Neural cell (in vitro differentiated cells): Measurements from ENCODE around the gene TNC.

ENCODE experiments used
- CTCF ChIP-seq: fragments of 450-650 bp; IDR thresholded peaks from 2 replicates; pipeline ENCODE4 v1.5.1; 2014; ENCODE audit warnings: antibody characterized with exemption, mild to moderate bottlenecking, moderate library complexity; ENCODE audit not compliant: poor library complexity, severe bottlenecking
- EP300 ChIP-seq: fragments of 450-650 bp; conservative IDR thresholded peaks from 2 replicates; pipeline ENCODE4 v1.6.1; 2014; ENCODE audit warnings: antibody characterized with exemption, mild to moderate bottlenecking, moderate library complexity; ENCODE audit not compliant: poor library complexity, severe bottlenecking
- EZH2 ChIP-seq: fragments of 200-600, 300-800 bp; shearing (Covaris generic), sonication (generic); IDR thresholded peaks from 2 replicates; pipeline ENCODE4 v1.6.1; 2014; ENCODE audit warnings: antibody characterized with exemption, low read length, borderline replicate concordance, mild to moderate bottlenecking; ENCODE audit not compliant: insufficient read depth, poor library complexity, severe bottlenecking
- MXI1 ChIP-seq: fragments of 450-650 bp; conservative IDR thresholded peaks from 2 replicates; pipeline ENCODE4 v1.6.1; 2014; ENCODE audit warnings: antibody characterized with exemption, mild to moderate bottlenecking; ENCODE audit not compliant: poor library complexity, severe bottlenecking
- POLR2AphosphoS5 ChIP-seq: IDR thresholded peaks from 2 replicates; pipeline ENCODE4 v1.6.1; 2012
- RAD21 ChIP-seq: fragments of 450-650 bp; conservative IDR thresholded peaks from 2 replicates; pipeline ENCODE4 v1.6.1; 2014; ENCODE audit warnings: antibody characterized with exemption, mild to moderate bottlenecking, moderate library complexity
- REST ChIP-seq: IDR thresholded peaks from 2 replicates; pipeline ENCODE4 v1.6.1; 2012; ENCODE audit warnings: borderline replicate concordance
- TAF1 ChIP-seq: IDR thresholded peaks from 2 replicates; pipeline ENCODE4 v1.6.1; 2012; ENCODE audit warnings: low read depth

- no peak for TF ChIP-seq CTCF
- no peak for TF ChIP-seq RAD21
- TF ChIP-seq MXI1: no peak
- no peak for TF ChIP-seq EP300
- TF ChIP-seq TAF1: no peak
- TF ChIP-seq EZH2: no peak
- no peak for TF ChIP-seq POLR2AphosphoS5
- no peak for TF ChIP-seq REST
Observed at GRCh38 chr9:115142517-115143270, 24.7 kb upstream of the TNC start.
